ENCODE data around the gene LILRA2.

Gene LILRA2

GRCh38 chr19:54606230-54606629 lies 32.6 kb downstream of the LILRA2 start:
- Mint-ChIP-seq H3K36me3 (ENCODE audit: low read depth) (no peaks in the 10 kb centered on the region), H3K9me3 (peaks cover 90% of the 10 kb centered on the region), H3K4me1 (no peaks in the 10 kb centered on the region), H3K27ac (no peak overlapping the region), H3K4me3 (no peak overlapping the region), H3K27me3 (ENCODE audit: low read depth, poor library complexity) (no peaks in the 10 kb centered on the region)
- no peak for DNase-seq
- no peak for TF ChIP-seq CTCF (IDR thresholded peaks at IDR 0.05)

GRCh38 chr19:54606891-54607784 lies 33.5 kb downstream of the LILRA2 start:
- no peaks in the 10 kb centered on the region for H3K4me1 Mint-ChIP-seq
- no peaks in the 10 kb centered on the region for H3K27me3 Mint-ChIP-seq (ENCODE audit: low read depth, poor library complexity)
- no peak for DNase-seq
- no peaks in the 10 kb centered on the region for H3K36me3 Mint-ChIP-seq (ENCODE audit: low read depth)
- H3K27ac Mint-ChIP-seq = no peak overlapping the region
- no peak for TF ChIP-seq CTCF (IDR thresholded peaks at IDR 0.05)
- no peak overlapping the region for H3K4me3 Mint-ChIP-seq
- peaks cover 91% of the 10 kb centered on the region for H3K9me3 Mint-ChIP-seq

- DNase-seq = no peak
- Mint-ChIP-seq H3K4me1 (no peaks in the 10 kb centered on the region), H3K9me3 (peaks cover 92% of the 10 kb centered on the region), H3K4me3 (no peak overlapping the region), H3K36me3 (ENCODE audit: low read depth) (no peaks in the 10 kb centered on the region), H3K27me3 (ENCODE audit: low read depth, poor library complexity) (no peaks in the 10 kb centered on the region), H3K27ac (no peak overlapping the region)
- no peak for TF ChIP-seq CTCF (IDR thresholded peaks at IDR 0.05)
Observed at GRCh38 chr19:54607785-54608150, 34.2 kb downstream of the LILRA2 start.

GRCh38 chr19:54608205-54608604 lies 34.6 kb downstream of the LILRA2 start:
- DNase-seq = no peak
- no peaks in the 10 kb centered on the region for H3K36me3 Mint-ChIP-seq (ENCODE audit: low read depth)
- no peak overlapping the region for H3K27ac Mint-ChIP-seq
- TF ChIP-seq CTCF (IDR thresholded peaks at IDR 0.05) = no peak
- peaks cover 94% of the 10 kb centered on the region for H3K9me3 Mint-ChIP-seq
- no peaks in the 10 kb centered on the region for H3K4me1 Mint-ChIP-seq
- no peaks in the 10 kb centered on the region for H3K27me3 Mint-ChIP-seq (ENCODE audit: low read depth, poor library complexity)
- no peak overlapping the region for H3K4me3 Mint-ChIP-seq

GRCh38 chr19:54608792-54609191 lies 35.2 kb downstream of the LILRA2 start:
- Mint-ChIP-seq H3K9me3 (peaks cover 96% of the 10 kb centered on the region), H3K27ac (no peak overlapping the region)

More at GRCh38 chr19:54608792-54609191, 35.2 kb downstream of the LILRA2 start:
- H3K36me3 Mint-ChIP-seq (ENCODE audit: low read depth) = no peaks in the 10 kb centered on the region
- H3K27me3 Mint-ChIP-seq (ENCODE audit: low read depth, poor library complexity) = no peaks in the 10 kb centered on the region
- no peak for TF ChIP-seq CTCF (IDR thresholded peaks at IDR 0.05)
- DNase-seq = no peak
- H3K4me3 Mint-ChIP-seq = no peak overlapping the region
- H3K4me1 Mint-ChIP-seq = no peaks in the 10 kb centered on the region

All from nephron progenitor cell (in vitro differentiated cells).